H1 (cell line): Measurements from ENCODE around the gene NPL. TPM values are rescaled to one million over a fixed set of nuclear protein-coding genes. Genes with fewer than 3 reads are reported as not detected.

Source experiments
- CTCF ChIA-PET: fragments of 300-600 bp; sonication (Branson Sonifier 250); formaldehyde crosslinking; loops from one replicate; lab custom pipeline; 2021; ENCODE audit not compliant: partially characterized antibody; lab: Charles Lee
- POLR2A ChIA-PET: fragments of 300-600 bp; sonication (Branson Sonifier 250); formaldehyde crosslinking; loops from one replicate; lab custom pipeline; 2021; ENCODE audit warnings: inconsistent platforms; ENCODE audit not compliant: partially characterized antibody; lab: Charles Lee
- DNase-seq, 2 experiments: peaks; one replicate each; pipeline versions ENCODE4 v3.0.0 to v3.0.0-alpha.2; 2010 to 2022; ENCODE audit warnings: low spot score in 2 of 2, low read depth in 1 of 2, mixed read lengths in 1 of 2
- FAIRE-seq: peaks from 2 replicates; lab custom pipeline; 2011; peaks lifted over from hg19 to GRCh38; lab: Jason Lieb, UNC
- H2AFZ ChIP-seq: 2 replicates; pipeline ENCODE4 v1.8.1; 2012; ENCODE audit warnings: low read length, inconsistent platforms
- H2AK5ac ChIP-seq: 2 replicates; pipeline ENCODE4 v1.6.1; 2013; ENCODE audit warnings: low read depth, low read length
- H2BK120ac ChIP-seq: replicated peaks from 2 replicates; pipeline ENCODE3; 2013; ENCODE audit warnings: low read depth, low read length, inconsistent platforms
- H2BK12ac ChIP-seq: 2 replicates; pipeline ENCODE4 v1.6.1; 2013; ENCODE audit warnings: low read depth, low read length
- H2BK15ac ChIP-seq: 2 replicates; pipeline ENCODE4 v1.6.1; 2013; ENCODE audit warnings: low read length
- H2BK20ac ChIP-seq: 2 replicates; pipeline ENCODE4 v1.6.1; 2013; ENCODE audit warnings: low read length
- H2BK5ac ChIP-seq: 2 replicates; pipeline ENCODE4 v1.6.1; 2013; ENCODE audit warnings: low read depth, low read length
- H3K14ac ChIP-seq: 2 replicates; pipeline ENCODE4 v1.6.1; 2013; ENCODE audit warnings: inconsistent platforms; ENCODE audit not compliant: insufficient read length
- H3K18ac ChIP-seq: 2 replicates; pipeline ENCODE4 v1.6.1; 2013; ENCODE audit warnings: low read length; ENCODE audit errors: extremely low read depth
- H3K23ac ChIP-seq: 2 replicates; pipeline ENCODE4 v1.6.1; 2013; ENCODE audit warnings: inconsistent platforms; ENCODE audit not compliant: insufficient read length
- H3K23me2 ChIP-seq: 2 replicates; pipeline ENCODE4 v1.6.1; 2013; ENCODE audit warnings: low read depth, low read length
- H3K27ac ChIP-seq: 2 replicates; pipeline ENCODE4 v1.6.1; 2011; ENCODE audit warnings: low read depth, low read length, inconsistent platforms
- H3K27me3 ChIP-seq, 4 experiments: replicated peaks in 1 of 4; 1 replicate in 1 of 4; 2 replicates in 3 of 4; pipeline versions ENCODE4 v1.6.1 to v1.8.1; 2011 to 2013; ENCODE audit warnings: low read length in 3 of 4, mild to moderate bottlenecking in 3 of 4, inconsistent platforms in 2 of 4, mixed read lengths in 2 of 4, moderate library complexity in 1 of 4; ENCODE audit not compliant: control insufficient read depth in 3 of 4, insufficient read depth in 3 of 4; ENCODE audit errors: extremely low read depth in 1 of 4
- H3K36me3 ChIP-seq, 4 experiments: 2 replicates each; pipeline versions ENCODE4 v1.6.1 to v1.8.1; 2011 to 2013; ENCODE audit warnings: mild to moderate bottlenecking in 4 of 4, low read length in 3 of 4, moderate library complexity in 2 of 4, control low read depth in 1 of 4, inconsistent platforms in 1 of 4; ENCODE audit not compliant: insufficient read depth in 4 of 4, control insufficient read depth in 2 of 4
- H3K4ac ChIP-seq: replicated peaks from 2 replicates; pipeline ENCODE3; 2013; ENCODE audit warnings: low read length, low read depth, mixed read lengths, inconsistent platforms; ENCODE audit not compliant: insufficient read length
- H3K4me1 ChIP-seq, 4 experiments: replicated peaks in 1 of 4; 1 replicate in 1 of 4; 2 replicates in 3 of 4; pipeline versions ENCODE4 v1.6.1 to v1.8.1; 2011 to 2013; ENCODE audit warnings: low read length in 3 of 4, inconsistent platforms in 2 of 4, mixed read lengths in 1 of 4; ENCODE audit not compliant: insufficient read depth in 4 of 4, control insufficient read depth in 3 of 4
- H3K4me2 ChIP-seq, 2 experiments: 2 replicates each; pipeline versions ENCODE4 v1.6.1 to v1.8.1; 2011 to 2013; ENCODE audit warnings: low read depth in 2 of 2, low read length in 2 of 2, control low read depth in 1 of 2, inconsistent platforms in 1 of 2, mild to moderate bottlenecking in 1 of 2; ENCODE audit not compliant: insufficient read depth in 1 of 2
- H3K4me3 ChIP-seq, 4 experiments: fragments of 200-600, 300-600 bp in 1 of 4; sonication (generic), shearing (Covaris generic), sonication (Bioruptor Twin) in 1 of 4; 2 replicates each; pipeline versions ENCODE4 v1.5.1 to v1.8.1; 2011 to 2016; ENCODE audit warnings: low read length in 4 of 4, low read depth in 3 of 4, control low read depth in 2 of 4, inconsistent platforms in 2 of 4, mild to moderate bottlenecking in 2 of 4, mixed read lengths in 1 of 4, moderate library complexity in 1 of 4; ENCODE audit not compliant: insufficient read depth in 2 of 4; ENCODE audit errors: extremely low read depth in 1 of 4
- H3K56ac ChIP-seq: replicated peaks from 2 replicates; pipeline ENCODE3; 2013; ENCODE audit warnings: low read depth, mild to moderate bottlenecking, mixed read lengths, low read length, inconsistent platforms; ENCODE audit not compliant: insufficient read length
- H3K79me1 ChIP-seq: 2 replicates; pipeline ENCODE4 v1.6.1; 2013; ENCODE audit warnings: low read depth, low read length, control low read depth
- H3K79me2 ChIP-seq, 2 experiments: 2 replicates each; pipeline versions ENCODE4 v1.6.1 to v1.8.1; 2012 to 2013; ENCODE audit warnings: low read length in 2 of 2, mild to moderate bottlenecking in 2 of 2, inconsistent platforms in 1 of 2; ENCODE audit not compliant: insufficient read depth in 2 of 2, control insufficient read depth in 1 of 2
- H3K9ac ChIP-seq, 4 experiments: replicated peaks in 1 of 4; 1 replicate in 1 of 4; 2 replicates in 3 of 4; pipeline versions ENCODE4 v1.6.1 to v1.8.1; 2011 to 2013; ENCODE audit warnings: low read depth in 3 of 4, low read length in 3 of 4, control low read depth in 2 of 4, mild to moderate bottlenecking in 2 of 4, moderate library complexity in 2 of 4, inconsistent platforms in 1 of 4; ENCODE audit errors: extremely low read depth in 1 of 4
- H3K9me3 ChIP-seq, 2 experiments: 2 replicates each; pipeline versions ENCODE4 v1.6.1 to v1.8.1; 2012 to 2013; ENCODE audit warnings: mild to moderate bottlenecking in 2 of 2, moderate library complexity in 2 of 2, control low read depth in 1 of 2, inconsistent platforms in 1 of 2, low read depth in 1 of 2, low read length in 1 of 2, mixed read lengths in 1 of 2; ENCODE audit not compliant: insufficient read depth in 2 of 2
- H4K20me1 ChIP-seq, 2 experiments: replicated peaks in 1 of 2; 2 replicates each; pipeline versions ENCODE3 to v1.8.1; 2011 to 2013; ENCODE audit warnings: inconsistent platforms in 2 of 2, low read length in 2 of 2, mild to moderate bottlenecking in 1 of 2; ENCODE audit not compliant: insufficient read depth in 2 of 2, control insufficient read depth in 1 of 2
- H4K5ac ChIP-seq: 2 replicates; pipeline ENCODE4 v1.6.1; 2013; ENCODE audit warnings: low read length, low read depth, mixed read lengths, inconsistent platforms; ENCODE audit not compliant: insufficient read length
- H4K8ac ChIP-seq: 2 replicates; pipeline ENCODE4 v1.8.0; 2013; ENCODE audit warnings: mild to moderate bottlenecking, moderate library complexity, low read length, inconsistent platforms; ENCODE audit not compliant: insufficient read depth; ENCODE audit errors: extremely low read depth
- H4K91ac ChIP-seq: replicated peaks from 2 replicates; pipeline ENCODE3; 2013; ENCODE audit warnings: low read length, mixed read lengths, inconsistent platforms; ENCODE audit not compliant: insufficient read length
- CTBP2 ChIP-seq: IDR thresholded peaks from 2 replicates; pipeline ENCODE4 v1.7.0; 2011; ENCODE audit warnings: borderline replicate concordance, mild to moderate bottlenecking, moderate library complexity, mixed read lengths, low read length; ENCODE audit not compliant: insufficient read depth, insufficient read length
- EGR1 ChIP-seq: IDR thresholded peaks from 2 replicates; pipeline ENCODE4 v1.6.1; 2011; ENCODE audit warnings: low read depth, low read length, borderline replicate concordance
- GABPA ChIP-seq: IDR thresholded peaks from 2 replicates; pipeline ENCODE4 v1.6.1; 2011; ENCODE audit warnings: mild to moderate bottlenecking, low read length, moderate library complexity, borderline replicate concordance; ENCODE audit not compliant: insufficient read depth
- KDM1A ChIP-seq: fragments of 200-600, 300-600 bp; sonication (generic); IDR thresholded peaks from 2 replicates; pipeline ENCODE4 v1.7.1; 2016; ENCODE audit warnings: mild to moderate bottlenecking, low read length, borderline replicate concordance
- KDM4A ChIP-seq: IDR thresholded peaks from one replicate; pipeline ENCODE4 v1.7.1; 2012; ENCODE audit warnings: low read depth, mild to moderate bottlenecking, moderate library complexity, low read length, inconsistent platforms; ENCODE audit not compliant: severe bottlenecking
- NANOG ChIP-seq: IDR thresholded peaks from 2 replicates; pipeline ENCODE4 v1.6.1; 2011; ENCODE audit warnings: low read length, low read depth, mild to moderate bottlenecking, inconsistent platforms; ENCODE audit not compliant: insufficient read depth, poor library complexity, severe bottlenecking
- RAD21 ChIP-seq, 2 experiments: IDR thresholded peaks in 1 of 2; conservative IDR thresholded peaks in 1 of 2; 2 replicates each; pipeline ENCODE4 v1.6.1; 2011; ENCODE audit warnings: low read depth in 2 of 2, low read length in 2 of 2, improper control_type of control experiment in 1 of 2, inconsistent platforms in 1 of 2, mild to moderate bottlenecking in 1 of 2, moderate library complexity in 1 of 2
- RFX5 ChIP-seq: IDR thresholded peaks from 2 replicates; pipeline ENCODE4 v1.6.1; 2011; ENCODE audit warnings: low read depth, low read length, improper control_type of control experiment, borderline replicate concordance
- RXRA ChIP-seq: IDR thresholded peaks from 2 replicates; pipeline ENCODE4 v1.6.1; 2011; ENCODE audit warnings: low read depth, mild to moderate bottlenecking, low read length, moderate library complexity; ENCODE audit not compliant: insufficient read depth
- SRF ChIP-seq: IDR thresholded peaks from 2 replicates; pipeline ENCODE4 v1.6.1; 2011; ENCODE audit warnings: mild to moderate bottlenecking, low read depth, low read length, moderate library complexity
- TEAD4 ChIP-seq: IDR thresholded peaks from 2 replicates; pipeline ENCODE4 v1.6.1; 2012; ENCODE audit warnings: low read depth, low read length, inconsistent platforms, mixed read lengths
- ZNF274 ChIP-seq: IDR thresholded peaks from 2 replicates; pipeline ENCODE4 v1.7.0; 2012; ENCODE audit warnings: low read length, borderline replicate concordance; ENCODE audit errors: extremely low read depth
- WGBS, 2 experiments: shearing (Covaris generic) in 1 of 2; methylation state at CpG; one replicate each; pipeline versions ENCODE4 v1.1.6 to v1.1.7; 2013 to 2015; ENCODE audit warnings: low lambda C conversion rate in 2 of 2, mixed read lengths in 2 of 2, inconsistent platforms in 1 of 2, low coverage in 1 of 2, missing lambda C conversion rate in 1 of 2; ENCODE audit not compliant: insufficient replicate concordance in 2 of 2, insufficient coverage in 1 of 2, insufficient read length in 1 of 2; ENCODE audit errors: extremely low coverage in 1 of 2, missing lambda C conversion rate in 1 of 2; 5-methylcytosine and 5-hydroxymethylcytosine counted together
- polyA plus RNA-seq, 7 experiments: library from polyadenylated mRNA; depleted of rRNA in 3 of 7; stranded (reverse) in 5 of 7; unstranded in 2 of 7; fragments of >200 nt in 5 of 7; fragments of 200-250 nt in 2 of 7; gene quantifications; 1 replicate in 5 of 7; 2 replicates in 1 of 7; 4 replicates in 1 of 7; pipeline versions ENCODE4 v1.2.1 to v1.2.3, GENCODE V29; 2011 to 2013; ENCODE audit warnings: missing spikeins in 2 of 7, mixed read lengths in 2 of 7
- total RNA-seq: library from RNA; stranded (reverse); fragmentation: NEBNext Ultra II Directional; extraction: Animal tissue kit (Norgen Biotek cat#: 25700); gene quantifications from 2 replicates; pipeline ENCODE4 v1.2.1, GENCODE V29; 2021
- TF ChIP-seq, protein P1 (sequence below): IDR thresholded peaks from 2 replicates; pipeline ENCODE4 v1.6.1; 2012; ENCODE audit warnings: inconsistent platforms

The NPL gene
- total and polyA plus RNA-seq, 2 of the 8 experiments (the other 6 are each of a cell fraction or from before 2014, with no cell fraction given): 2.2 to 4.4 TPM

DNA sequence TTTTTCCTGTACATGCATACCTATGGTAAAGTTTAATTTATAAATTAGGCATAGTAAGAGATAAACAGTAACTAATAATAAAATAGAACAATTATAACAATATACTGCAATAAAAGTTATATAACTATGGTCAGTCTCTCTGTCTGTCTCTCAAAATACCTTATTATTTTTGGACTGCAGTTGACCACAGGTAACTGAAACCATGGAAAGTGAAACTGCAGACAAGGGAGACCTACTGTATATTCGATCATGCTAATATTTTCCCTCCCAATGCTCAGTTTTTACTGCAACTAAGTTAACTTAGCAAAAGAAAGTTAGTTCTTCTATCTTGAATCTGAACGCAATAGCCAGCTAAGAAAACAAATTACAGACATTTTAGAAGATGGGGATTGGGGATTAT, 37.3 kb downstream of the NPL start:
- no peak overlapping the region for H3K23ac ChIP-seq
- FAIRE-seq (no peak), DNase-seq (no peak)
- H3K9ac ChIP-seq: no peak overlapping the region
- no peak overlapping the region for H2AK5ac ChIP-seq
- no peak overlapping the region for H3K4me2 ChIP-seq
- H3K79me1 ChIP-seq: no peaks in the 10 kb centered on the region
- no peak overlapping the region for H2BK12ac ChIP-seq
- H3K27me3 ChIP-seq: no peaks in the 10 kb centered on the region
- H2BK15ac ChIP-seq: no peak overlapping the region
- no peak overlapping the region for H2AFZ ChIP-seq
- no peak overlapping the region for H4K5ac ChIP-seq
- no peak overlapping the region for H2BK120ac ChIP-seq
- no peaks in the 10 kb centered on the region for H3K23me2 ChIP-seq
- H4K8ac ChIP-seq: no peak overlapping the region
- H3K4me1 ChIP-seq: no peaks in the 10 kb centered on the region
- H3K36me3 ChIP-seq: no peaks in the 10 kb centered on the region
- H3K18ac ChIP-seq: no peak overlapping the region
- no peaks in the 10 kb centered on the region for H4K20me1 ChIP-seq
- ChIA-PET POLR2A (interaction anchor here (1.2 to 1.7 kb wide), 2 partner anchors 13 to 133 kb away, joined by 3 to 4 read pairs; no protein-coding TSS in a partner anchor), CTCF (interaction anchor here (0.5 kb wide), 1 partner anchor 404 kb away, joined by 3 read pairs; no protein-coding TSS in a partner anchor)
- WGBS, 2 experiments: 88% methylated on average over 2 of the region's 2 CpGs; no CpG with 5 or more reads in 1 of the 2 experiments
- H4K91ac ChIP-seq: no peak overlapping the region
- H3K79me2 ChIP-seq: no peaks in the 10 kb centered on the region
- no peak overlapping the region for H2BK20ac ChIP-seq
- no peak overlapping the region for H2BK5ac ChIP-seq
- no peak overlapping the region for H3K56ac ChIP-seq
- no peak overlapping the region for H3K4ac ChIP-seq
- no peak overlapping the region for H3K4me3 ChIP-seq
- H3K27ac ChIP-seq: no peak overlapping the region
- no peak overlapping the region for H3K14ac ChIP-seq
- no peaks in the 10 kb centered on the region for H3K9me3 ChIP-seq
- TF ChIP-seq RAD21 (IDR thresholded peaks at IDR 0.05 in 1 of 2, conservative IDR thresholded peaks at IDR 0.05 in 1 of 2; ENCODE audit: low read depth in 2 of 2, low read length in 2 of 2) (no peak), RFX5 (no peak), KDM4A (no peak), RXRA (no peak), EGR1 (no peak), NANOG (no peak), CTBP2 (no peak), KDM1A (no peak), TEAD4 (no peak), GABPA (no peak), SRF (no peak), ZNF274 (no peak)
- TF ChIP-seq, protein P1, sequence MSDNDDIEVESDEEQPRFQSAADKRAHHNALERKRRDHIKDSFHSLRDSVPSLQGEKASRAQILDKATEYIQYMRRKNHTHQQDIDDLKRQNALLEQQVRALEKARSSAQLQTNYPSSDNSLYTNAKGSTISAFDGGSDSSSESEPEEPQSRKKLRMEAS: no peak
